Measurements from ENCODE around the gene PJVK. TPM values are rescaled to one million over a fixed set of nuclear protein-coding genes. Genes with fewer than 3 reads are reported as not detected.

Gene PJVK
- total and polyA plus RNA-seq, 2 of the 13 experiments (the other 11 are each of a cell fraction or from before 2014, with no cell fraction given) = 1.2 to 2.6 TPM

DNA sequence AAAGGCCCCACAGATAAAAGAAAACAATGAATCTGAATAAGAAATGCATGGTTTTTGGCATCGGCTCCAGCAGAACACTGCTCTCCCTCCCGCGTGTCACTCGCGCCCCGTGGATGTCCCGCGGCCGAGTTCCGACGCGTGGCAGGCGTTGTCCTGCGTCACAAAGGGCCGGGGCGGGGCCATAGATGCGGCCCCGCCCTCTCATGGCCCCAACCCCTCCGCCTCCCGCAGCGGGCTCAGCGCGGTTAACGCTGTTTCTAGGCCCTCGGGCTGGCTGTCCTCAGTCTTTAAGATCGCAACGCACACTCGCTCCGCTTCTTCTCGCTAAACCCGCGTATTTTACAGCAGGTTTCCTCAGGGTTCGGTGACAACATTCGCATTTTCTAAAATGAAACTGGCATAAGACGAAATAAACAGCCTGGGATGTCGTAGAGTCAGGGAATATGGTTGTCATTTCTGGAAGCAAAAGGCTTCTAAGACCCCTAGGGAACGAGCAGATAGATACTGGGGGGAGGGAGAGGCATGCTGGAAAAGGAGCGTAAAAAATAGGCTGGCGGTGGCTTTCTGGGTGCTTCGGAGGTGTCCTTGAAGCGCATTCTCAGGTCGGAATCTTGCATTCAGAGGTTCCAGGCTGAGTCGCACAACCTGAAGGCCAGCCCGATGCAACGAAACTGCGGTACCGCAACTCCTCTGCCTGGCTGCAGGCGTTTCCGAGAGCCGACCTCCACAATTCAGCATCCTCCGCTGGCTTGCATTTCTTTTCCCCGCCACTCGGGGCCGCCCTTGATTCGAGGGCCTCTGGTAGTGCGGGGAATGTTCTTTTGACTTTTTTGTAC is 27.5 kb downstream of the PJVK start, which contains the start of gene FKBP7 (continued):
- TF ChIP-seq, protein P1, sequence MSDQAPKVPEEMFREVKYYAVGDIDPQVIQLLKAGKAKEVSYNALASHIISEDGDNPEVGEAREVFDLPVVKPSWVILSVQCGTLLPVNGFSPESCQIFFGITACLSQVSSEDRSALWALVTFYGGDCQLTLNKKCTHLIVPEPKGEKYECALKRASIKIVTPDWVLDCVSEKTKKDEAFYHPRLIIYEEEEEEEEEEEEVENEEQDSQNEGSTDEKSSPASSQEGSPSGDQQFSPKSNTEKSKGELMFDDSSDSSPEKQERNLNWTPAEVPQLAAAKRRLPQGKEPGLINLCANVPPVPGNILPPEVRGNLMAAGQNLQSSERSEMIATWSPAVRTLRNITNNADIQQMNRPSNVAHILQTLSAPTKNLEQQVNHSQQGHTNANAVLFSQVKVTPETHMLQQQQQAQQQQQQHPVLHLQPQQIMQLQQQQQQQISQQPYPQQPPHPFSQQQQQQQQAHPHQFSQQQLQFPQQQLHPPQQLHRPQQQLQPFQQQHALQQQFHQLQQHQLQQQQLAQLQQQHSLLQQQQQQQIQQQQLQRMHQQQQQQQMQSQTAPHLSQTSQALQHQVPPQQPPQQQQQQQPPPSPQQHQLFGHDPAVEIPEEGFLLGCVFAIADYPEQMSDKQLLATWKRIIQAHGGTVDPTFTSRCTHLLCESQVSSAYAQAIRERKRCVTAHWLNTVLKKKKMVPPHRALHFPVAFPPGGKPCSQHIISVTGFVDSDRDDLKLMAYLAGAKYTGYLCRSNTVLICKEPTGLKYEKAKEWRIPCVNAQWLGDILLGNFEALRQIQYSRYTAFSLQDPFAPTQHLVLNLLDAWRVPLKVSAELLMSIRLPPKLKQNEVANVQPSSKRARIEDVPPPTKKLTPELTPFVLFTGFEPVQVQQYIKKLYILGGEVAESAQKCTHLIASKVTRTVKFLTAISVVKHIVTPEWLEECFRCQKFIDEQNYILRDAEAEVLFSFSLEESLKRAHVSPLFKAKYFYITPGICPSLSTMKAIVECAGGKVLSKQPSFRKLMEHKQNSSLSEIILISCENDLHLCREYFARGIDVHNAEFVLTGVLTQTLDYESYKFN (CRISPR knock-in tag; conservative IDR thresholded peaks at IDR 0.05) = peak; percentile 53; the same call in 1 of the 2 replicates
- TF ChIP-seq, protein P2, sequence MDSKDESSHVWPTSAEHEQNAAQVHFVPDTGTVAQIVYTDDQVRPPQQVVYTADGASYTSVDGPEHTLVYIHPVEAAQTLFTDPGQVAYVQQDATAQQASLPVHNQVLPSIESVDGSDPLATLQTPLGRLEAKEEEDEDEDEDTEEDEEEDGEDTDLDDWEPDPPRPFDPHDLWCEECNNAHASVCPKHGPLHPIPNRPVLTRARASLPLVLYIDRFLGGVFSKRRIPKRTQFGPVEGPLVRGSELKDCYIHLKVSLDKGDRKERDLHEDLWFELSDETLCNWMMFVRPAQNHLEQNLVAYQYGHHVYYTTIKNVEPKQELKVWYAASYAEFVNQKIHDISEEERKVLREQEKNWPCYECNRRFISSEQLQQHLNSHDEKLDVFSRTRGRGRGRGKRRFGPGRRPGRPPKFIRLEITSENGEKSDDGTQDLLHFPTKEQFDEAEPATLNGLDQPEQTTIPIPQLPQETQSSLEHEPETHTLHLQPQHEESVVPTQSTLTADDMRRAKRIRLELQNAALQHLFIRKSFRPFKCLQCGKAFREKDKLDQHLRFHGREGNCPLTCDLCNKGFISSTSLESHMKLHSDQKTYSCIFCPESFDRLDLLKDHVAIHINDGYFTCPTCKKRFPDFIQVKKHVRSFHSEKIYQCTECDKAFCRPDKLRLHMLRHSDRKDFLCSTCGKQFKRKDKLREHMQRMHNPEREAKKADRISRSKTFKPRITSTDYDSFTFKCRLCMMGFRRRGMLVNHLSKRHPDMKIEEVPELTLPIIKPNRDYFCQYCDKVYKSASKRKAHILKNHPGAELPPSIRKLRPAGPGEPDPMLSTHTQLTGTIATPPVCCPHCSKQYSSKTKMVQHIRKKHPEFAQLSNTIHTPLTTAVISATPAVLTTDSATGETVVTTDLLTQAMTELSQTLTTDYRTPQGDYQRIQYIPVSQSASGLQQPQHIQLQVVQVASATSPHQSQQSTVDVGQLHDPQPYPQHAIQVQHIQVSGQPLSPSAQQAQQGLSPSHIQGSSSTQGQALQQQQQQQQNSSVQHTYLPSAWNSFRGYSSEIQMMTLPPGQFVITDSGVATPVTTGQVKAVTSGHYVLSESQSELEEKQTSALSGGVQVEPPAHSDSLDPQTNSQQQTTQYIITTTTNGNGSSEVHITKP (CRISPR knock-in tag; IDR thresholded peaks at IDR 0.05; ENCODE audit: low read depth) = peak; percentile 32; the same call in 1 of the 2 replicates
- TF ChIP-seq CCDC6 (CRISPR knock-in tag; IDR thresholded peaks at IDR 0.05) (peak; percentile 97), EP300 (IDR thresholded peaks at IDR 0.05; ENCODE audit: low read depth in 2 of 2, low read length in 2 of 2) (0 out of 4 replicates have a peak, but pooled peaks of 1 of the 2 experiments have one; percentile 18), EP300 (CRISPR knock-in tag; IDR thresholded peaks at IDR 0.05; ENCODE audit: borderline replicate concordance) (no peak; the same call in 1 of the 2 replicates), ZMYM2 (CRISPR knock-in tag; IDR thresholded peaks at IDR 0.05) (peak; percentile 88), PRMT3 (CRISPR knock-in tag; IDR thresholded peaks at IDR 0.05; ENCODE audit: borderline replicate concordance, low read depth) (0 out of 2 replicates have a peak, but pooled peaks have one; percentile 64), KDM5A (IDR thresholded peaks at IDR 0.05; ENCODE audit: borderline replicate concordance, low read length) (peak; percentile 75), MAFG (CRISPR knock-in tag; IDR thresholded peaks at IDR 0.05) (no peak), ZNF672 (CRISPR knock-in tag; IDR thresholded peaks at IDR 0.05) (no peak), SMAD9 (CRISPR knock-in tag; IDR thresholded peaks at IDR 0.05) (peak; percentile 44; the same call in 1 of the 2 replicates), THYN1 (CRISPR knock-in tag; IDR thresholded peaks at IDR 0.05; ENCODE audit: borderline replicate concordance, low read depth) (no peak), YY1 (IDR thresholded peaks at IDR 0.05; ENCODE audit: insufficient read depth, insufficient replicate concordance, low read depth, low read length) (peak; percentile 58), ARID2 (CRISPR knock-in tag; IDR thresholded peaks at IDR 0.05; ENCODE audit: borderline replicate concordance) (no peak)
- TF ChIP-seq, protein P3, sequence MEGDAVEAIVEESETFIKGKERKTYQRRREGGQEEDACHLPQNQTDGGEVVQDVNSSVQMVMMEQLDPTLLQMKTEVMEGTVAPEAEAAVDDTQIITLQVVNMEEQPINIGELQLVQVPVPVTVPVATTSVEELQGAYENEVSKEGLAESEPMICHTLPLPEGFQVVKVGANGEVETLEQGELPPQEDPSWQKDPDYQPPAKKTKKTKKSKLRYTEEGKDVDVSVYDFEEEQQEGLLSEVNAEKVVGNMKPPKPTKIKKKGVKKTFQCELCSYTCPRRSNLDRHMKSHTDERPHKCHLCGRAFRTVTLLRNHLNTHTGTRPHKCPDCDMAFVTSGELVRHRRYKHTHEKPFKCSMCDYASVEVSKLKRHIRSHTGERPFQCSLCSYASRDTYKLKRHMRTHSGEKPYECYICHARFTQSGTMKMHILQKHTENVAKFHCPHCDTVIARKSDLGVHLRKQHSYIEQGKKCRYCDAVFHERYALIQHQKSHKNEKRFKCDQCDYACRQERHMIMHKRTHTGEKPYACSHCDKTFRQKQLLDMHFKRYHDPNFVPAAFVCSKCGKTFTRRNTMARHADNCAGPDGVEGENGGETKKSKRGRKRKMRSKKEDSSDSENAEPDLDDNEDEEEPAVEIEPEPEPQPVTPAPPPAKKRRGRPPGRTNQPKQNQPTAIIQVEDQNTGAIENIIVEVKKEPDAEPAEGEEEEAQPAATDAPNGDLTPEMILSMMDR (CRISPR knock-in tag; IDR thresholded peaks at IDR 0.05) = peak; percentile 96
- TF ChIP-seq, protein P4, sequence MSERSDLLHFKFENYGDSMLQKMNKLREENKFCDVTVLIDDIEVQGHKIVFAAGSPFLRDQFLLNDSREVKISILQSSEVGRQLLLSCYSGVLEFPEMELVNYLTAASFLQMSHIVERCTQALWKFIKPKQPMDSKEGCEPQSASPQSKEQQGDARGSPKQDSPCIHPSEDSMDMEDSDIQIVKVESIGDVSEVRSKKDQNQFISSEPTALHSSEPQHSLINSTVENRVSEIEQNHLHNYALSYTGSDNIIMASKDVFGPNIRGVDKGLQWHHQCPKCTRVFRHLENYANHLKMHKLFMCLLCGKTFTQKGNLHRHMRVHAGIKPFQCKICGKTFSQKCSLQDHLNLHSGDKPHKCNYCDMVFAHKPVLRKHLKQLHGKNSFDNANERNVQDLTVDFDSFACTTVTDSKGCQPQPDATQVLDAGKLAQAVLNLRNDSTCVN (CRISPR knock-in tag; IDR thresholded peaks at IDR 0.05; ENCODE audit: borderline replicate concordance) = peak; percentile 73; the same call in 1 of the 2 replicates
